RCC 7860 (cell line): ENCODE results near the gene ELP2.
A peak's percentile ranks its signal among the peaks of the same experiment; 100 is the strongest.
"Not testable (repeated sequence)": the region's sequence is repeated elsewhere in the genome, so short reads cannot be mapped to it uniquely, and the experiment has no call there.

Source experiments
- DNase-seq: peaks from one replicate; pipeline ENCODE4 v3.0.0-alpha.2; 2015; ENCODE audit warnings: low spot score
- FAIRE-seq: peaks from 2 replicates; lab custom pipeline; 2012; peaks lifted over from hg19 to GRCh38; lab: Jason Lieb, UNC

ELP2 gene

DNA sequence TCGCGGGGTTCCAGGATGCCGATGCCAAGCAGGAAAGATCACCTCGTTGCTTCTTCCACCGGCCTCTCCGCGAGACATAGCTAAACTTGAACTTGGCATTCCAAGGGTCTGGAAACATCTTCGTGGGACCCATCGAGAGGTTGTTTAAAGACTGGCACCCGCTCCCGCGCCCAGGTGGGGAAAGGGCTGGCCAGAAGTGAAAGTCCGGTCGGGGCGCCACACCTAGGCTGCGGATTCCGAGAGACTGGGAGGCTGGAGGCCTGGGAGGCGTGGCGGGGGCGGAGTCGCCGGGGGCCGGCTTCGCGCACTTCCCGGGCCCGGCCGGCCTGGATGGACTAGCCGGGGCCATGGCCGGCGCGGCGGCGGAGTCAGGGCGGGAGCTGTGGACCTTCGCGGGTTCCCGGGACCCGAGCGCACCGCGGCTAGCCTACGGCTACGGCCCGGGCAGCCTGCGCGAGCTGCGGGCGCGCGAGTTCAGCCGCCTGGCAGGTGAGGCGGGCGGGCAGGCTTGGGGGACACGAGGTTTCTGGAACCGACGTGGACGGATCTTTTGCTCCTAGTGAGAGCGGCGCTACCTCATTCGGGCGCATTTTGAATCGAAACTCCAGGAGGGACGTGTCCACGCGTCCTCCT is 57.6 kb downstream of the ELP2 start, which contains the start of gene MOCOS:
Gene MOCOS, plus strand, starts transcription at position 305 of the 633 bp plus-strand sequence. Its CDS starts 43 bp downstream, at position 348.
- DNase-seq (peak; percentile 24), FAIRE-seq (no peak)

DNA sequence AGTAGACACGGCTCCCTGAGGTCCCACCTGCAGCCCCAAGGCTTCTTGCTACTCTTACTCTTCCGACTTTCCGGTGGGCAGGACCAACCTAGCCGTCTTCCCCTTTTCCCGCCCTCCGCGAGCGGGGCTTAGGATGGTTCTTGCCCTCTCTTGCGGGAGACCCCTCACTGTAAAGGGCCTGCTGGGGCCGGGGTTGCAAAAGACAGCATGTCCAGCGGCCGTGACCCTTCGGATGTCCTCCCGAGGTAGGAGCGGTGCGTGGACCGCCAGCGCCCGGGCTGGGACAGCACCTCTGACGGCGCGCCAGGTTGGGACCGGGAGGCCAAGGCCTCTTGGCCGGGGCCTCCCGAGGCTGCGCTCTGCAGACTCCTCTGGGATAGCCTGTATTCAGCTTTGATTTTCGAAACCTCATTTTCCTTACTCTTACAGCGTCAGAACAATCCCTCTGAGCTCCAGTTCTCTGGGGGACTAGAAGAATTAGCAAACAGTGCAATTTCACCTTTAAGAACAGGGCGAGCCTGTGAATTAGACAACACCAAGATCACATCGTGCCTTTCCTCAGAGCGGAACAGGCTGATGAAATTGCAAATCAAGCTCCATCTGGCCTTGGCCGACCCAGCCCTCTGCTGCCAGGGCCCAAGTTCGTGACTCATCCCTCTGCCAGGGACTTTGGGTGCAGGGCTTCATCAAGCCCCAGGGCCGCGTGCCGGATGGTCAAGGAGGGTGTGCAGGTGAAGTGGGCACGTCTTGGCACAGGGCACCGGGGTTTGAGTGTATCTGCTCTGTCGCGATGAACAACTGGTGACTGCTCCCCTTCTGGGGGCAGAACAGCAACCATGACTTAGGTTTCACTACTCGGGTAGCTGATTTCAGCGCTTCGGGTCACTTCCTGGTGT is 58.4 kb downstream of the ELP2 start:
- FAIRE-seq, result peak; percentile 15
- DNase-seq, result peak; percentile 63

DNA sequence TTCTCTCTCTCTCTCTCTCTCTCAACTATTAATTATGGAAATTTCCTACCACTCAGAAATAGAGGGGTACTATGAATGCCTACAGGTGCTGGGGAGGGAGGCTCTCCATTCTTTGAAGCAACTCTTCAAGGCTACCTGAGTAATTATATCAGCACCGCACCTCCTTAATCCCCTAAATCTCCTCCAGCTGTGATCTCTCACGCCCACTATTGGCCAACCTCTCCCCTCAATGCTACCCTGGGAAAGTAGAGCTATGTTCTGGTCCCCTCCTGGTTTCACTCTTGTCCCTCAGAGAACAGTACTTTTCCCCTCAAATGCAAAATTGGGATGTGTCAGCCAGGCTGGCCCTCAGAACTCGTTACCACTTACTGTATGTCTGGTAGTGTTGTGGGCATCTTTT is 59.2 kb downstream of the ELP2 start:
- DNase-seq (no peak), FAIRE-seq (no peak)

DNA sequence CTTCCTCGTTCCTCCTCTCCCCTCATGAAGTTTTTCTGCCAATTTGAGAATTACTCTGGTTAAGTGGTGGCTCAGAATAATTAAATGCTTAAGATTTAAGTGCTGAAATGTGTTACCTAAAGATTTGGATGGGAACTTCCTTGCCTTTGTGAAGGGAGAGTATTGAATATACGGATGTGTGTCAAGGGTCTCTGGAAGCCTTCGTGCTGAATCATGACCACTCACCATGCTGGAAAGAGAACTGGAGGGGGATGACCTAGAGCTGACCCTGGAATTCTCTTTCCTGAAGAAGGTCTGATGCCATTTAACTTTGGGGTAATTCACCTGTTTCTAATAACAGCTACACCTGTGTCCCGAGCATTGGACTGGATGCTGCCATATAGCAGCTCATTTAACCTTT is 59.8 kb downstream of the ELP2 start:
- no peak for FAIRE-seq
- no peak for DNase-seq

DNA sequence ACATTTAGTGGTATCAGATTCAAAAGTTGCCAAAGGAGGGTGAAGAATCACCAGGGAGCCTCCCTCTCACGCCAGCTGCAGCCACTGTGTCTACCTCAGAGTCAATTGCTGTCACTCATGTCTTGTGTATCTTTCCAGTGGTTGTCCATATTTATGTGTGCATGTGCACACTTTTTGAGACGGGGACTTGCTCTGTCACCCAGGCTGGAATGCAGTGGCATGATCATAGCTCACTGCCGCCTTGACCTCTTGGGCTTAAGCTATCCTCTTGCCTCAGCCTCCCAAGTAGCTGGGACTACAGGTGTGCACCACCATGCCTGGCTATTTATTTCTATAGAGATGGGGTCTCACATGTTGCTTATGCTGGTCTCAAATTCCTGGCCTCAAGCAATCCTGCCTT is 61.6 kb downstream of the ELP2 start:
- DNase-seq (no peak), FAIRE-seq (no peak)

DNA sequence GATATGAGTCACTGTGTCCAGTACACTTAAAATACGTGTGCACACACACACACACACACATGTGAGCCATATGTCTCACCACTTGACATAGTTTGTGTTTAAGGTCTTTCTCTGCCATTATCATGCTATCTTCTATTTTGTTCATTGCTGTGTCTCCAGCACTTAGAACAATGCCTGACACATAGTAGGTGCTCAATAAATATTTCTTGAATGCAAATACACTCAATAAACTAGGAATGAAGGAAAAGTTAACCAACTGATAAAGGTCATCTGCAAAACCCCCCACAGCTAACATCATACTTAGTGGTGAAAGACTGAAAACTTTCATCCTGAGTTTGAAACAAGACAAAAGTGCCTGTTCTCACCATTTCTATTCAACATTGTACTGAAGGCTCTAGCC is 62.0 kb downstream of the ELP2 start:
- DNase-seq (no peak), FAIRE-seq (no peak)

DNA sequence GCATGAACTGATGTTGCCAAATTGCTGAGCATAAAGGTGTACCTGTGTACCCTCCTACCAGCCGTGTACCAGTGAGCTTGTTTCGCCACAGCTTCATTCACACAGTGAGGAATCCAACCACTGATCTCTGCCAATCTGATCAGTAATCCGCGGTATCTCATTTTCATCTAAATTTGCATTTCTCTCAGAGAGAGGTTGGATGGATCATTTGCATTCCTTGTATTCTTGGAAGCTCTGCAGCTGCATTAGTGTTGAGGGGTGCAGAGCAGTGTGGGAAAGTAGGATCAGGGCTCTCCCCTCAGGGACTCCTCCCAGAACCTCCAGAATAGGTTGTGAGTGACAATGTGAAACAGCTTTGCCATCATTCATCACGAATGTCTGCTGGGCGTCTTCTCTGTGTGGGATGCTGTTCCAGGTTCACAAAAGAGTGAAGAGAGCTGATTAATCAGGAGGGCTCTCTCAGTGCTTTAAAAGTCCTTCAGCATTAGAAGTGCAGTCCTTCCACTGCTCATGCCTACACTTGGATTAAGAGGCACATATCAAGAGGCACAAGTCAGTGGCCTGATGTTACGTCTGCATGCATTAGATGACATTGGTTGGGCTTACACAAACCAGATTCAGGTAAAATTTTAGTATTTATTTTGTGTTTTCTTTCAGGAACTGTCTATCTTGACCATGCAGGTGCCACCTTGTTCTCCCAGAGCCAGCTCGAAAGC is 65.1 kb downstream of the ELP2 start:
- FAIRE-seq (no peak), DNase-seq (no peak)

DNA sequence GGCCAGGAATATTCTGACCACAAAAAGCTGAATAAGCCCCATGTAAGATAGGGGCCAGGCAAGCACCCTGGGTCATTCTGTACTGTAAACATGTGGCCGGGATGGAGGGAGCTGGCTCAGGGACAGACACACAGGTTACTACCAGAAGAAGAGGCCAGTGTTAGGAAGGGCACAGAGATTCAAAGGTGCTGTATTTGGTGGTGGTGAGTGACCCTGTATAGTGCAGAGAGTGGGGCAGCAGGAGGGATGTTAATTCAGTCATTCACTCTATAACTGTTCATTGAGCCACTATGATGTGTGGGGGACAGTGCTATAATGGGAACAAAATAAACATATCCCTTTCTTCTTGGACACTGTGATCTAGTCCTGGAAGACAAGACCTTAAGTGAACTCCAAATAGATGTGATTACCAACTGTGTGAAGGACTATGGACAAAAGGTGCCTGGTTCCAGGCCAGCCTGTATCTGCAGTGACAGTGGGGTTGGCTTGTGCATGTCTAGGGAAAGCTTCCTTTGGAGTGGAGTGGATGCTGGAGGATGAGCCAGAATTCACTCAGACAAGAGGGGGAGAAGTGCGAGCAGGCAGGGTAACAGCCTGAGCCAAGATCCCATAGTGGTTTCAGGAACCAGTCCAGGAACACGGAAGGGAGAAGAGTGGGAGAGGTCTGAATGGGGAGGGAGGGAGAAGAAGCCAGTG is 65.9 kb downstream of the ELP2 start:
- FAIRE-seq, result no peak

DNA sequence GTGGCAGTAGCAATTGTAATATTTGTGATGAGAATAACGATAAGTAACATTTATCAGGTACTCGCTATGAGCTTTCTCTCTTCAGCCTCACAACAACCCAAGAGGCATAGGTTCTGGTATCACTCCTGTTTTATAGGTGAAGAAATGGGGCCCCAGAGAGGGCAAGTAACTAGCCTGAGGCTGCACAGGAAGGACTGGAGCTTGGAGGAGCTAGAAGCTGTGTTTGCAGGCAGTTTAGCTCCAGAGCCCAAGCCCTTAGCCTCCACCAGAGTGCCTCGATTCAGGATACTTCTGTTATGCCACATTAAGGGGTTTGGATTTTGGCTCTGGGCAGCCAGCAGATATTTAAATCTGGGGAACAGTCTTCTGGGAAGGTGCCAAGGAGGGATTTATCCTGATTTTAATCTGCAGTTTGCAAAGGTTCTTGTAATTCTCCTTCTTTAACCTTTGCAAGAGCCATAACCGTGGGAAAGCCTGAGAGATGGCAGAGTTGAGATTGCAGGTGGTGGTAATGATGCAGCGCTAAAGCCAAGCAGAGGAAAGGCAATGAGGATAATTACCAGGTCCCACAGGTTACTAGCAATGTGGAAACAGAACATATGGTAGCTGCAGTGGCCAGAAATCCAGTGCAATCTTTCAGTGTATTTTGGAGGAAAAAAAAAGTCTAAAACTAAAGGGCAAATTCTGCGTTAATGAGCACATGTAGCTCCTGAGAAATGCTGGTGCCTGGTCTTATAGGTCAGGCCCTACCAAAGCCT is 66.7 kb downstream of the ELP2 start:
- DNase-seq (no peak), FAIRE-seq (no peak)

More for the DNA sequence above, 65.9 kb downstream of the ELP2 start:
- DNase-seq, result no peak

DNA sequence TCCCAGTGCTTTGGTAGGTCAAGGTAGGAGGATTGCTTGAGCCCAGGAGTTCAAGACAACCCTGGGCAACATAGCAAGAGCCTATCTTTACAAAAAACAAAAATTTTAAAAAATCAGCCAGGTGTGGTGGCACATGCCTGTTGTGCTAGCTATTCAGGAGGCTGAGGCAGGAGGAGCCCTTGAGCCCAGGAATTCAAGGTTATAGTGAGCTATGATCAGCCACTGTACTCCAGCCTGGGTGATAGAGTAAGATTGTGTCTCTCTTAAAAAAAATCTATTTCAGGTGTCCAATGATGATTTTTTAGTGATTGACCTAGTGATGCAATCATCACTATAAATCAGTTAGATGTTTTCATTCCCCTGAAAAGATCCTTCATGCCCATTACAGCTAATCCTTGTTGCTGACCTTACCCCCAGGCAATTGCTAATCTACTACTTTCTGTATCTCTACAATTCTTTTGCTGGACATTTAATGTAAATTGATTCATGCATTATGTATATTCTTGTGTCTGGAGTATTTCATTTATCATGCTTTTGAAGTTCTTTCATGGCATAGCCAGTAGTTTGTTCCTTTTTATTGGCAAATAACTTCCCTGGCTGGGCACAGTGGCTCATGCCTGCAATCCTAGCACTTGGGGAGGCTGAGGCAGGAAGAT is 67.9 kb downstream of the ELP2 start:
- no peak for DNase-seq
- FAIRE-seq, result no peak

DNA sequence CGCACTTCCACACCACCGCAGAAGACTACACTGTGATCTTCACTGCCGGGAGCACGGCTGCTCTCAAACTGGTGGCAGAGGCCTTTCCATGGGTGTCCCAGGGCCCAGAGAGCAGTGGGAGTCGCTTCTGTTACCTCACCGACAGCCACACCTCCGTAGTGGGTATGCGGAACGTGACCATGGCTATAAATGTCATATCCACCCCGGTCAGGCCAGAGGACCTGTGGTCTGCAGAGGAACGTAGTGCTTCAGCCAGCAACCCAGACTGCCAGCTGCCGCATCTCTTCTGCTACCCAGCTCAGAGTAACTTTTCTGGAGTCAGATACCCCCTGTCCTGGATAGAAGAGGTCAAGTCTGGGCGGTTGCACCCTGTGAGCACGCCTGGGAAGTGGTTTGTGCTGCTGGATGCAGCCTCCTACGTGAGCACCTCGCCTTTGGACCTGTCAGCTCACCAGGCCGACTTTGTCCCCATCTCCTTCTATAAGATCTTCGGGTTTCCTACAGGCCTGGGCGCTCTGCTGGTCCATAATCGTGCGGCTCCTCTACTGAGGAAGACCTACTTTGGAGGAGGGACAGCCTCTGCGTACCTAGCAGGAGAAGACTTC is 70.1 kb downstream of the ELP2 start:
- DNase-seq, result no peak
- no peak for FAIRE-seq

DNA sequence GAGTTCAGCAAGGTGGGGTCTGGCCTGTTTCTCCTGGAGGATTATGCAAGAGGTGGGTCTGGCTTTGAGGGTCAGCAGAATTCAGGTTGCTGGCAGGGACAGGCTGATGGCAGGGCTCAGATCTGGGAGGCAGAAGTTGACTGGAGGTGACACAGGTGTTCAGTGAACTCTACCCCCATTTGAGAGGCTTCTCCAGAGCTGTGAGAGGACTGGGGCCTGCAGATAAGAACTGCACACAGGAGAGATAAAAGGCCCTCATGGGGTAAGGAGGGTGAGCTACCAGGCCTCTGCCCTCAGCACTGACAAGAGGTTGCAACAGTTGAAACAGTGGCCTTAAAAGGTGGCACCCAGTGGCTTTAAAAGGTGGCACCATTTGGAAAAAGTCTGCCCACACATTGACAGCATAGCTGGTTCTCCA is 70.7 kb downstream of the ELP2 start:
- no peak for DNase-seq
- FAIRE-seq, result no peak

DNA sequence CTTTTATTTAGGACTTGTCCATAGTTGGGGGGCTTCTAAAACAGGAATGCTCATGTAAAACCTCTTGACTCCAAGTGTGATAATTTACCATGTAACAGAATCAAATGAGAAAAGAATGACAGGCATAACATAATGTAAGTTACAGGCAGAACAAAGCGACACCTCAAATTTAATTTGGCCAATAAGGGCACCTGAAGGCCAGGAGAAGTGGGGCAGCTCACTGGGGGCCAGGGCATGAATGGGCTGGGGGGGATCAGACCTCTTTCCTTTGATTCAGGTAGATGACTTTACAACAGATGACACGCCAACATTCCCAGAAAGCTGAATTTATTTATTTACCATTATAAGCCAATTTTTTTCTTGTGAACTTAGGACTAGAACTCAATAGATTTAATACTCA is 72.1 kb downstream of the ELP2 start:
- DNase-seq (no peak), FAIRE-seq (no peak)

DNA sequence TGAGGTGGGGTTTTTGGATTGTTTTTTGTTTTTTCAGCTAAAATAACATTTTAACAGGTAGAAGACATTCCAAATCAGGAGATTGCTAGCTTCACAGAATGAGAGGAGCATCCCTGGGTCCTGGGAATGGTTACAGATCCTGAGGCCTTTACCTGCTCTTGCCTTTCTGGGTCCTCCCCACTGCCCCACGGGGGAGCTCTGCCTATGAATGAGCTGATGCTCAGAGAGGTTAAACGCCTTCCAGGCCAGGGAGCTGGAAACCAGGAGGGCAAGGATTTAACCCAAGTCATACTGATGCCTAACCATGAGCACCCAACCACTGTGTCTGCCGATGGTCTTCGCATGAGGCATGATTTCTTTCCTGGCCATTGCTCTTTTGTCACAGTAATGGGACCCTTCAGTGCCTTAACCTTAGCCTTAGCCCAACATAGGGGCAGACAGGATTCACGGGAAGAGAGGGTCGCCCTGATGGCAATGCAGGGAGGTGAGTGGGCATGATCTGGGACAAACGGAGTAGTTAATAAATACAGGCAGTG is 73.7 kb downstream of the ELP2 start:
- no peak for DNase-seq
- no peak for FAIRE-seq

DNA sequence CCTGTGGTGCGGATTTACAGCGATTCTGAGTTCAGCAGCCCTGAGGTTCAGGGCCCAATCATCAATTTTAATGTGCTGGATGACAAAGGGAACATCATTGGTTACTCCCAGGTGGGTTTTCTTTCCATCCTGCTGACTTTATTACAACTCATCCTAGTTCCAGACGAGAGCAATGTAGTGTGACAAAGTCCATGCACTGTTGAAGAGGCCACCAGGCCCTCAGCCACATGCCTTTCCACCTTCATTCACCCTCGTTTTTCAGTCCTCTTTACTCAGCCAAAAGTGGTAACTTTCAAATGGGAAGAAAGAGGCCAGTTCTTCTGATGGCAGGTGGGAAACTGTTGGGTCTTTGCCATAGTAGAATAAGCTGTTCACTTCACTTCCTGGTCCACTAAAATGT is 75.5 kb downstream of the ELP2 start:
- DNase-seq (no peak), FAIRE-seq (no peak)

DNA sequence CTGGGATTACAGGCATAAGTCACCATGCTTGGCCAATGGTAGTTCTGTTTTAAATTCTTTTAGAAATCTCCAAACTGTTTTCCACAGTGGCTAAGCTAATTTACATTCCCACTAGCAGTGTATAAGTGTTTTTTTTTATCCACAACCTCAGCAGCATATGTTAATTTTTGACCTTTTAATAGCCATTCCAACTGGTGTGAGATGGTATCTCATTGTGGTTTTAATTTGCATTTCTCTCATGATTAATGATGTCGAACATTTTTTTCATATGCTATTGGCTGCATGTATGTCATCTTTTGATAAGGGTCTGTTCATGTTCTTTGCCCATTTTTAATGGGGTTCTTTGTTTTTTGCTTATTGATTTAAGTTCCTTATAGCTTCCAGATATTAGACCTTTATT is 77.6 kb downstream of the ELP2 start:
- DNase-seq (no peak), FAIRE-seq (no peak)

DNA sequence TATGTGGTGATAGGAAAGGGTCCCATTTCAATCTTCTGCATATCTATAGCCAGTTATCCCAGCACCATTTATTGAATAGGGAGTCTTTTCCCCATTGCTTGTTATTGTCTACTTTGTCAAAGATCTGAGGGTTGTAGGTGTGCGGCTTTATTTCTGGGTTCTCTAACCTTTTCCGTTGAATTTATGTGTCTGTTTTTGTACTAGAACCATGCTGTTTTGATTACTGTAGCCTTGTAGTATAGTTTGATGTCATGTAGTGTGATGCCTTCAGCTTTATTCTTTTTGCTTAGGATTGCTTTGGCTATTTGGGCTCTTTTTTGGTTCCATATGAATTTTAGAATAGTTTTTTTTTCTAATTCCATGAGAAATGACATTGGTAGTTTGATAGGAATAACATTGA is 78.3 kb downstream of the ELP2 start:
- not testable (repeated sequence) for DNase-seq, FAIRE-seq

DNA sequence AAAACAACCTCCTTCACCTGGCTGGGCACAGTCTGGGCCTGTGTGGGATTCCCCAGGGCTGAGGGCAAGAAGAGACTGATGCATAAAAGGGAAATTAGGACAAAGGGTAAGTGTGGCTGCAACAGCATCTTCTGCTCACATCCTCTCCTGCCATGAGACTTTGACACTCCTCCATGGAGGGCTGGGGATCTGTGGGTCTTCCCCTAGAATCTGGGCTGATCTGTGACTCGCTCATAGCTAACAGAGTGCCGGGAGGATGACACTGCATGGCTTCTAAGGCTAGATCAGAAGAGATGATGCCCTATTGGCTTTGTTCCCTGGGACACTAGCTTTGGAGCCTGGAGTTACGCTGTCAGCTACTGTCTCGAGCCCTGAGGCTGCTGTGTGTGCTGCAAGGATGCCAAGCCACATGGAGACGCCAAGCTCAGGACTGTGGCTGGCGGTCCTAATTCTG is 81.9 kb downstream of the ELP2 start:
- DNase-seq, result peak; percentile 76
- no peak for FAIRE-seq
